GM21737 (cell line): Measurements from ENCODE around the gene ITGAD.
A peak's percentile ranks its signal among the peaks of the same experiment; 100 is the strongest.

Experiments
- ATAC-seq: cut with Tn5 transposase; IDR thresholded peaks from one replicate; pipeline ENCODE4 v1.9.1; 2021; ENCODE audit warnings: mild to moderate bottlenecking, moderate library complexity; ENCODE audit not compliant: unreplicated experiment

Gene ITGAD

DNA sequence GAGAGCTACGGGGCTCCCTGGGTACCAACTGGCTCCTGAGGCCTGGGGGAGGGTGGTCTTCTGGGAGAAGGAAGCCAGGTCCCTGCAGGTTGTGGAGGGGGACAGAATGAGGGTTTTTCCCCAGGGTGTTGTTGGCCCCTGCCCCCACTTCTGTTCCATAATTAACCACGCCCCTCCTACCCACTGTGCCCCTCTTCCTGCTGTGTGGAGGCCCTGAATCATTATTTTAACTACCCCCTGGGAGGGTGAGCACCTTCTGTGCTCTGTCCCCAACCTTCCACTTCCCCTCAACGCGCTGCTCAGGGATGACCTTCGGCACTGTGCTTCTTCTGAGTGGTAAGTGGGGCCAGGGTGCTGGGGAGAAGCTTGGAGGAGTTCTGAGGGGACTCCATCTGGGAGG, at the start of gene ITGAD:
Gene ITGAD (plus strand): TSS at position 280 of the 400 bp plus-strand sequence. CDS start 26 bp downstream, at position 306.
- ATAC-seq: no peak

DNA sequence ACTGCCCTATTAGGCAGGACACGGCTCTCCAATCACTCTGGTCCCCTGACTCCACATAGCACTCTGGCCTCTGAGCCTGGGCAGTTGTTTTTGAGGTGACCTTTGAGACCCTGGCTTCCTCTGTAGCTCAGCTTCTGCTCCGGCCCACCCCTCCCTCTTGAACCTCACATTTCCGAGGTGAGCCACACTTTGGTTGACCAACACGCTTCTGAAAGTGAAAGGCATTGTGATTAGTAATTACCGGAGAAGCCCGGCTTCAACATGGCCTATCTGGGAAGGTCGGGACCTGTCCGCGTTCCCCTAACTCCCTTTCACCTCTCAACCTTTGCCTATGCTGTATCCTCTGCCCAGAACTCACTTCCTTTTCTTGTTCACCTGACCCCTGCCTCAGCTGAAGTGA, 48.4 kb upstream of the ITGAD start:
- peak; percentile 83 for ATAC-seq

DNA sequence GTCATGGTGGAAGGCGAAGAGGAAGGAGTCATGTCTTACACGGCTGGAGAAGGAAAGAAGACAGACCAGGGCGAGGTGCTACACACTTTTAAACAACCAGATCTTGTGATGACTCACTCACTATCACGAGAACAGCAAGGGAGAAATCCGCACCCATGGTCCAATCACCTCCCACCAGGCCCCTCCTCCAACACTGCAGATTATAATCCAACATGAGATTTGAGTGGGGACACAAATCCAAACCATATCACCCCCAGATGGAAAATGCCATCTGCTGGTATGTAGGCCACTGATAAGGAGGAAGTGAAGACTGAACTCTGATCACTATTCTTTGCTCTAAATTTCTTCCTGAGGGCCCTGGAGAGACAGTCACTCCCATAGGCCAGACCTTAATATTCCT, 45.7 kb upstream of the ITGAD start:
- ATAC-seq: no peak

DNA sequence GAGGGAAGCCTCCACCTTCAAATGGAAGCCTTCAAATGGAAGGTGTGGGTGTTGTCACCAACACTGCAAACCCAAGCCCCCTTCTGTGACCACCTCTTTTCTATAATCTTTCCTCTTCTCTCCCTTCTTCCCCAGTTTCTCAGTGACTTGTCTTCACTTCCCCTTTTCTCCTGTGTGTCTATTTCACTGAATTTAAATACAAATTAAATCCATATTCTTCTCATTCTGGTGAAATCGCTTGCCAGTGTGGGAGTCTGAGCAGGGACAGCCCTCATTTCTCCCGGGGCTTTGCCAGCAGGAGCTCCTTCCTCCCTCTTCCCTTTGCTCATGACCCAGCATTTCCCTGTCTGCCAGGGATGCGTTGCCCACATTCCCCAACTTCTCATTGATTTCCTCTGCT, 44.6 kb upstream of the ITGAD start:
- ATAC-seq: no peak

DNA sequence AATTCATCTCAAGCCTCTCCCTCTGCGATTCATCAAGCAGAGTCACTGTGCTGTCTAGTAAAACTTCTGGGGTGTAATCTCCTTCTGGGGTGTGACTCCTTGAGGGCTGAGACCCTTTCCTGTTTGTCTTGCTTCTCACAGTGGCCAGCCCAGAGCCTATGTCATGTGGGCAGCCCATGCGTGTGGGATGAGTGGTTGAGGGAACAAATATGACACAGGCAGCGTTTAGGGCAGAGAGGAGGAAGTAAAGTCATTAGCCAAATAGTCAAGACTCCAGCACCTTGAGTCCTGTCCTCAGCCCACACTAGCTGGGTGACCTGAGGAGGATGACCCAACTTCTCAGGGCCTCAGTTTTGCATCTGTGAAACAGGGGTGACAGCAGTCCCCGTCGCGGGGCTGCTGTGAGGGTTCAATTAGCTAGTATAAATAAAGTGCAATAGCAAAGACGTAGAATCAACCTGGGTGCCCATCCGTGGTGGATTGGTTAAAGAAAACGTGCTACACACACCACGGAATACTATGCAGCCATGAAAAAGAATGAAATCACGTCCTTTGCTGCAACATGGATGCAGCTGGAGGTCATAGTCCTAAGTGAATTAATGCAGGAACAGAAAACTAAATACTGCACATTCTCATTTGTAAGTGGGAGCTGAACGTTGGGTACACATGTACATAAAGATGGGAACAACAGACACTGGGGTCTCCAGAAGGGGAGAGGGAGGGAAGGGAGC, 42.7 kb upstream of the ITGAD start:
- no peak for ATAC-seq

DNA sequence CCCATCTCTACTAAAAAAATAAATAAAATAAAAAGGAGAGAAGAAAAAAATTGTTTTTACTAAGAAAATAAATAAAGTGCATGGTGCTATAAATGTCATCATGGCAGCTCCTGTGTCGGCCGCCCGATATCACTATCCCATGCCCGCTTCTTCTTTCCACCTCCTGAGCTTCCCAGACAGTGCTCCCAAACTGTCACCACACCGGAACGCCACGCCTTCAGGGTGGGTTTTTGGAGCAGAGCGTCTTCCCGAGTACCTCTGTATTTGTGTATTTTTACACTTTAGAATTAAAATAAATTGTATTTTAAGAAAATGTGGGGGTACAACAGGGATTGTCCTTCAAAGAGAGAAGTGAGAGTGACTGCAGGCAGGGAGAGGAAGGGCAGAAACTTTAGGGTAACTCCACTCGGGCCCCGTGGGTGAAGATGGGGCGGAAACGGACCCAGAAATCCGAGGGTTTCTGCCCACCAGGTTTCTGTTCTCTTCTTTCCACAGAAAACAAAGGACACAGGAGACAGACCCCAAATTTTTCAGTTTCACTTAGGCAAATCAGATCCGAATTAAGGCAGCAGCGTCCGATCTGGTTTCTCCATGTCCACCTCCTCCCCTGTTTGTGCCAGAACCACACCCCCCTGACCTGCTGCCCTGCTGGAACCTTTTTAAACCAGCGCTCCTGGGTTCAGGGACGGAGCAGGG, 41.7 kb upstream of the ITGAD start:
- no peak for ATAC-seq

DNA sequence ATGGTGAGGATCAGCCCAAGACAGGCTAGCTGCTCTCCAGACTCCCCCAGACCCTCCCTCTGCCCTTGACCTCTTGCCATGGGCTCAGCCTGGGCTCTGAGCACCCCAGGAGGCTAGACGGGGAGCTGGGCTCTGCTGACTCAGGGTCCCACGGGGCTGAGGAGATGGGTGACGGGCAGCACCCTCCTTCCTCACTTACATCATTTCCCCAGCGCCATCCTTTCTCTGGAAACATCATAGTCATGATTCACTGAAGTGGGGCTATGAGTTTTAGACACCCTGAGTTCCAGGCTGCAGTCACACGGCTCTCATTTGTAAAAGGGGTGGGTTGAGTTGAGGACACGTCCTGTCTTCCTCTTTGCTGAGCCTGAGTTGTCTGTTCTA, 41.2 kb upstream of the ITGAD start:
- no peak for ATAC-seq

DNA sequence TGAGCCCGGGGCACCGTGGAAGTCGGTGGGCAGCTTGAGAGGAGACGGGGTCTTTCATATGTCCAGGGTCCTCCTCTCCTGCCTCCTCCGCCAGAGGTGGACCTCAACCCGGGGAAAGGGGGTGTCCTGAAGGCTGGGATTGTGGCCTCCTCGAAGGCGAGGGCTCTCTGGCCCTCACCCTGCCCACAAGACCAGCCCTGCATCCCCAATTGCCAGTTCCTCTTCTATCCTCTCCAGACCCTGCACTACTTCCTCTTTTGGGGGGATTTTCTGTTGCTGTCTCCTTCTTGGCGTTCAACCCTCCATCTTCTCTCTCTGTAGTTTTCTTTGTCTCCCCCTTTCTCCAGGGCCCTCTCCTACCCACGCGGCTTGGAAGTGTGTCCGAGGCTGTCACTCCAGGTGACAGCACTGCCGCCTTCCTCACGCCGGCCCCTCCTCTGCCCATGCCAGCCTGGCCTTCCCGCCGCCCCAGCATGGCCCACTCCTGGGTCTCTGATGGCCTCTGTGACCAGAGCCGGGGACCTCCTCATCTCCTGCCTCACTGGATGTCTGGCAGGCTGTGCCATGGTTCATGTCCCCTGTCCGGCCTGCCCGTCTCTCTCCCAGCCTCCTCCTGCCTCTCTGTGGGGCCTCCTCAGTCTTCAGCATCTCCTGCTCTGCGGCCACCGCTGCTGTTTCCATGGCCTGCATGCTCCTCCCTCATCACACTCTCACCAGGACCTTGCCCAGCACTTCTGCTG, 40.6 kb upstream of the ITGAD start:
- no peak for ATAC-seq

DNA sequence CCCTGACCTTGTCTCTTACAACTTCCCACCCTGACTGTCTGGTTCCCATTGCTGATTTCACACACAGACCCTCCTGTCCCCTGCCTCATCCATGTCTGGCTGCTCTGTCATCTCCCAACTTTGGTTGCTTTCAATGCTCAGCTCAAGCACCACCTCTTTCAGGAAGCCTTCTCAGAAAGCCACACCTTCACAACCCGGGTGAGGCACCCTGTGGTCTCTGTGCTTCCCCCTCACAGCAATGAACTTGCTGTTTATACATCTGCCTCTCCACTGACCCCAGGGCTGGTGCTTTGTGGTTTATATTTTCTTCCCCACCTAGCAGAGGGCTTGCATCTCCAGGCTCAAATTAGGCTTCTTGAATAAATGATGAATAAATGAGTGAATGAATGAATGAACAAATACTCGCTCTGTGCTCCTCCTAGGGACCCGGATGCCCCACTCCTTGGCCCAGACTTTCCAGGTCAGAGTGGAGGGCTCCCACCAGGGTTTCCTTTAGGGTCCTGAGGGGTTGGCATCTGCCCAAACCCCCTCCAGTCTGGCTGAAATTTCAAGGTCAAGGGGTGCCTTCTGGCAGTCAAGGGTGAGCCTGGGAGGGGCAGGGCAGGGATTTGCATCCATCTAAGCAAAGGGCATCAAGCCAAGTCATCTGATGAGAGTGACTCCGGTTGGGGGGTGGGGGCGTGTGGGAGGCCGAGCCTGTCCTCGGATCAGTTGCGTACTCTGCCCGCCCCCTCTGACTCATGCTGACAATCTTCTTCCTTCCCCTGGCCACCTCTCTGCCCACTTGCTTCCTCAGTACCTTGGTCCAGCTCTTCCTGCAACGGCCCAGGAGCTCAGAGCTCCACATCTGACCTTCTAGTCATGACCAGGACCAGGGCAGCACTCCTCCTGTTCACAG, 38.5 kb upstream of the ITGAD start, which contains the start of gene ITGAX:
Gene ITGAX (plus strand): TSS at position 783 of the 898 bp plus-strand sequence. CDS start 79 bp downstream, at position 862.
- peak; percentile 74 for ATAC-seq

DNA sequence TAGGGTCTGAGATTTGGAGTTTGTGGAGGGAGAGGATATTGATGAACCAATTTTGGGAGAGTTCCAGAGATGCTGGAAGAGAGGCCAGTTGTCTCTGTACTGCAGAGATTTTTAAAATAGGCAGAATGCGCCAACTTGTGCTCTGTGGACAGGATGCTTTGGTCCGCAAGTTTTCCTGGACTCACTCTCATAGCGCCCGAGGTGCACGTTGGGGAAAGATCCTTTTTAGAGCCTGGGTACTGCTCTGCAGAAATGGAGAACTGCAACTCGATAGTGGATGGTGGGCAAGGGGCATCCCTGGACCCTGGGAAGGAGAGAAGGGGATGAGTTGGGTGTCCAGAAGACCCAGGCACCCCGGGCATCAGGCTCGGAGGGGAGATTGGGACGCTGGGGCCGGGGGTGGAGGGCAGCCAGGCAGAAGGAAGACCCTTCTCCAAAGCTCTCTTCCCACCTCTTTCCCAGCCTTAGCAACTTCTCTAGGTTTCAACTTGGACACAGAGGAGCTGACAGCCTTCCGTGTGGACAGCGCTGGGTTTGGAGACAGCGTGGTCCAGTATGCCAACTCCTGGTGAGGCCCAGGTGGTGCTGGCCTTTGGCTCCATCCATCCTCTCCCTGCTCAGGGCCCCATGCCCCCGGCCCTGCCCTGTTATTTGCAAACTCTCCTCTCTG, 37.6 kb upstream of the ITGAD start:
- no peak for ATAC-seq

DNA sequence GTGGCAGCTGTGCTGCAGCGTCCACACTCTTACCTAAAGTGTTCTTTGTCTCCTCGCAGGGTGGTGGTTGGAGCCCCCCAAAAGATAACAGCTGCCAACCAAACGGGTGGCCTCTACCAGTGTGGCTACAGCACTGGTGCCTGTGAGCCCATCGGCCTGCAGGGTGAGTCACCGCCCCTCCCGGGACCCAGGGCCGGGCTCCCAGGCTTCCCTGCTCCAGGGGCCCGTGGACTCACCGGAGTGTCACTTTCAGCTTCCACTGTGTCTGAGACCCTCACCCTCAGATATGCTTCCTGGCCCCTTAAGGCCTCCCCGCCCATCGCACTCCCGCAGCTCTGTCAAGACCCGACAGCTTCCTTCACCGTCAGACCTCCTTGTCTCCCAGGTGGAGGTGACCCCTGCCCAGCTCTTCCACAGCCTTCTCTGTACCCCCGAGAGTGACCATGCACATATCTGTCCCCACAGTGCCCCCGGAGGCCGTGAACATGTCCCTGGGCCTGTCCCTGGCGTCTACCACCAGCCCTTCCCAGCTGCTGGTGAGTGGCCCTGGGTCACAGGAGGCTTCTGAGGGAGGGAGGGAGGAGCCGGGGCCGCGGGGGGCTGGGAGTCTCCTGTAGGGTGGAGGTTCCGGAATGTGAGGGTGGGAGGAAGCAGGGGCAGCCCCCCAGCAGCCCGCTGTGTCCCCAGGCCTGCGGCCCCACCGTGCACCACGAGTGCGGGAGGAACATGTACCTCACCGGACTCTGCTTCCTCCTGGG, 36.4 kb upstream of the ITGAD start:
- no peak for ATAC-seq

DNA sequence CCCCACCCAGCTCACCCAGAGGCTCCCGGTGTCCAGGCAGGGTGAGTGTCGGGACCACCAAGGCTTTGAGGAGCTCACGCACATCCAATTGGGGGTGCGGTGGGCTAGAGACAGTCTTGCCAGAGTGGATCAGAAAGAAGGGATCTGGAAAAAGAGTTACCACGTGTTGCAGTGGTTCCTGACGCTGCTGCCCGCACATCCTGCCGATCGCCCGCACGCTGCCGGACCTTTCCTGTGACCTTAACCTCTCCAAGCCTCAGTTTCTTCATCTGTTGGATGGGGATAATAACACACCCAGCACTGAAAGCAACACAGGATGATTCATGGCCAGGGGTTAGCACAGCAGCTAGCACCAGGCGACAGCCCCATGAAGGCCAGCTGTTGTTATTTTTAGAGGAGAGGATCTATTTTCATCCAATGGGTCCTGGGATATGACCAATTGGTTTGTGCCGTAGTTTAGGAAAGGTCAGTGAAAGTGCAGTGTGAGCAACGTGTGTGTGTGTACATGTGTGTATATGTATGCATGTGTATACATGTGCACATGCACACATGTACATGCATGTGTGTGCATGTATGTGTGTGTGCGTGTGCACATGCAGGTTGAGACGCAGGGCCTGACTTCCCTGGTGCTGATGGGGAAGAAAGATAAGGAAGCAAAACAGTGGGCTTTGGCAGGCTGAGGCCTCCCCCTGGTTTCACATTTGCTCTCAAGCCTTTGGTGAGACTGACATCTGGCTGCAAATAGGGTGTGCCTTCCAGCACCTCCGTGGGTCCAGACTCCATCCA, 35.6 kb upstream of the ITGAD start:
- ATAC-seq: no peak

DNA sequence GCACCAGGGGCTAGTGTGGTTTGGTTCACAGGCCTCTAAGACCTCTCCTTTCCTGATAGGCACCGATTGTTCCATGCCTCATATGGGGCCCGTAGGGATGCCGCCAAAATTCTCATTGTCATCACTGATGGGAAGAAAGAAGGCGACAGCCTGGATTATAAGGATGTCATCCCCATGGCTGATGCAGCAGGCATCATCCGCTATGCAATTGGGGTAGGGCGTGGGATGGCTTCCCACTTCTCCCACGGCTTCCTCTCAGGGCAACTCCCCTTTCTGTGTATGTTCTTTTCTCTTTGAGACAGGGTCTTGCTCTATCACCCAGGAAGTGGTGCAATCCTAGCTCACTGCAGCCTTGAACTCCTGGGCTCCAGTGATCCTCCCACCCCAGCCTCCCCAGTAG, 32.9 kb upstream of the ITGAD start:
- no peak for ATAC-seq

DNA sequence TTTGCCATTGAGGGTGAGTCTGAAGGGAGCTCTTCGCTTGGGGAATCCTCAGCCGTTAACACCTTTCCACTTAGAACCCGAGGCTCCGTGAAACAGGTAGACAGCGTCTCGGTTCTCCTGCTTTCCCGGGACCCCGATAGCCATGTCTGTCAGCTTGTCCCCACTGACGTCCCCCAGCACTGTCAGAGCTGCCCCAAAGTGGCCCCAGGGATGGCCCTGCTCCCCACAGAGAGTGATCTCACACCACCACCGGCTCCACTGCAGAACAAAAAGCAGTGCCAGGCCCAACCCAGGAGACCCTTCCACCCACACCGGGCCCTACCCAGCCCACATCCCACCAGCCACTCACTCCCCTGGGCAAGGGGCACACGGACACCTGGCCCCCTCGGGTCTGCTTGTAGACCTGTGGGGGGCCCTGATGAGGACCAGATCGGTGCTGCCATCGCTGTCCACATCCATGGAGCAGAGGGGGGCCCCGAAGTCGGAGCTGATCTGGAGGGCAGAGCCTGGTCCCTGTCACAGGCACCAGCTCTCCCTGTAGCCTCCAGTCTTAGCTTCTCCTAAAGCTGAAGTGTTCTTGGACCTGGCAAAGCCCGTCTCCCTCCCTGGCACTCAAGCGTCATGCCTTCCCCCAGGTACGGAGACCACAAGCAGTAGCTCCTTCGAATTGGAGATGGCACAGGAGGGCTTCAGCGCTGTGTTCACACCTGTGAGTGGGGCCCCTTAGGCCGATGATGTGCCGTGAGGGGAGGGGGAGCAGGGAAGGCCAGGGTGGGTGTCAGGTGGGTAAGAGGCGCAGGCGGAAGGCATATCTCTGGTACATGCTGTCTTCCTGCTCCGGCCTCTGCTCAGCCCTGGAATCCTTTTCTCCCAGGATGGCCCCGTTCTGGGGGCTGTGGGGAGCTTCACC, 31.7 kb upstream of the ITGAD start:
- ATAC-seq: no peak

DNA sequence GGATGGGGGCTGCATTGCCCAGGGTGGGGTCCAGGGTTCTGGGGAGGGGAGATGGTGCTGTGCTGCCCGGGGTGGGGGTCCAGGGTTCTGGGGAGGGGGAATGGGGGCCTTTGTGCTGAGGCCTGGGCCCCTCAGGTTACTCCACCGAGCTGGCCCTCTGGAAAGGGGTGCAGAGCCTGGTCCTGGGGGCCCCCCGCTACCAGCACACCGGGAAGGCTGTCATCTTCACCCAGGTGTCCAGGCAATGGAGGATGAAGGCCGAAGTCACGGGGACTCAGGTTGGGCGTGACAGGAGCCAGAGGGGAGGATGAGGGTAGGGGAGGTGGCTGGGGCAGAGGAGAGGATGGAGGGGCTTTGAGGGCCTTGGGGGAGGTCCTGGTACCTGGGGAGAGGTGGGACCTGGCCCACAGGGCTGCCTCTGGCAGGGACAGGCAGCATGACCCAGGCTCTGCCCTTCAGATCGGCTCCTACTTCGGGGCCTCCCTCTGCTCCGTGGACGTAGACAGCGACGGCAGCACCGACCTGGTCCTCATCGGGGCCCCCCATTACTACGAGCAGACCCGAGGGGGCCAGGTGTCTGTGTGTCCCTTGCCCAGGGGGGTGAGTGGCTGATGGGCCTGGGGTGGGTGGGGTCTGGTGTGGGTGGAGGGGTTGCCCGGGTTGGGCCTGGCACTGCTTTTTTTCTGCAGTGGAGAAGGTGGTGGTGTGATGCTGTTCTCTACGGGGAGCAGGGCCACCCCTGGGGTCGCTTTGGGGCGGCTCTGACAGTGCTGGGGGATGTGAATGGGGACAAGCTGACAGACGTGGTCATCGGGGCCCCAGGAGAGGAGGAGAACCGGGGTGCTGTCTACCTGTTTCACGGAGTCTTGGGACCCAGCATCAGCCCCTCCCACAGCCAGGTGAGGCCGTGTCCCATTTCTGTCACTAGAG, 30.4 kb upstream of the ITGAD start:
- no peak for ATAC-seq

DNA sequence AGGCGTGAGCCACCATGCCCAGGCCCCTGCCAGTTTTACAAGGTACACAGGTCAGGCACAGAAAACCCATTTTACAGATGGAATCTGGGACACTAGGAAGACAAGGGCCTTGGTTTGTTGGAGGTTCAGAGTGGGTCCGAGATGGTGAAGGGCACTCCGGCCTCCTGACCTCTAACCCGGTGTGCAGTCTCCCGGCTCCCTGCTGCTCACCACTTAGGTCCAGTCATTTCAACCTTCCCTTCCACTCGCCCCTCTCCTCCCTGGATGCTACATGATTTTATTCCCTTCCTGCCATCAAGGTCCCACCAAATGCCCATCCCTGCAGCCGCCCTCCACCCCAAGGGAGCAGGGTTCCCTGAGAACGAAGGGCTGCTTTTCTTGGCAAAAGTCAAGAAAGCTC, 29.4 kb upstream of the ITGAD start:
- no peak for ATAC-seq

DNA sequence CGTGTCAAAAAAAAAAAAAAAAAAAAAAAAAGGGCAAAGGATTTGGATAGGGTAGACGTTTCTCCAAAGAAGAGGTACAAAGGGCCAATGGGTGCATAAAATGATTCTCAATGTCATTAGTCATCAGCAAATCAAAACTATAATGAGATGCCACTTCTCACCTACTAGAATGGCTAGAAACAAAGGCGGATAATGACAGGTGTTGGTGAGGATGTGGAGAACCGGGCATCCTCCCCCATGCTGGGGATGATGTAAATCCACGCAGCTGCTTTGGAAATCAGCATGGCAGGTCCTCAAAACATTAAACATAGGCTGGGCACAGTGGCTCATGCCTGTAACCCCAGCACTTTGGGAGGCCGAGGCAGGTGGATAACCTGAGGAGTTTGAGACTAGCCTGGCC, 28.7 kb upstream of the ITGAD start:
- ATAC-seq: no peak
